Stomach (tissue), 9 donors: ENCODE data around the gene GFER. TPM values are rescaled to one million over a fixed set of nuclear protein-coding genes. Genes with fewer than 3 reads are reported as not detected.

Experiments used
- DNase-seq, 2 donors: peaks; one replicate each; pipeline versions ENCODE4 v3.0.0 to v3.0.0-alpha.2; 2013 to 2019
- H3K27ac ChIP-seq, 5 donors: fragments of 200-600 bp in 4 of 5; sonication (generic) in 4 of 5; one replicate each; pipeline ENCODE4 v1.5.1; 2013 to 2019; ENCODE audit warnings: mild to moderate bottlenecking in 1 of 5, moderate library complexity in 1 of 5
- H3K27me3 ChIP-seq, 3 donors: fragments of 200-600 bp; sonication (generic); one replicate each; pipeline ENCODE4 v1.5.1; 2017 to 2019; ENCODE audit warnings: mixed run types in 1 of 3
- H3K36me3 ChIP-seq, 4 donors: fragments of 200-600 bp; sonication (generic); 1 replicate in 3 of 4; 2 replicates in 1 of 4; pipeline ENCODE4 v1.5.1; 2016 to 2019
- H3K4me1 ChIP-seq, 4 donors: fragments of 200-600 bp; sonication (generic); one replicate each; pipeline ENCODE4 v1.5.1; 2016 to 2019
- H3K4me3 ChIP-seq, 4 donors: fragments of 200-600 bp; sonication (generic) in 3 of 4; one replicate each; pipeline ENCODE4 v1.5.1; 2016 to 2019; ENCODE audit warnings: mild to moderate bottlenecking in 1 of 4
- H3K9me3 ChIP-seq, 4 donors: fragments of 200-600 bp; sonication (generic); one replicate each; pipeline ENCODE4 v1.5.1; 2016 to 2019
- EP300 ChIP-seq: sonication (generic); formaldehyde crosslinking; IDR thresholded peaks from one replicate; pipeline ENCODE4 v1.6.1; 2017; ENCODE audit warnings: antibody characterized with exemption
- POLR2A ChIP-seq, 4 donors: fragments of 450-650 bp; IDR thresholded peaks; one replicate each; pipeline ENCODE4 v1.6.1; 2016; ENCODE audit warnings: antibody characterized with exemption in 4 of 4, control low read depth in 2 of 4, mild to moderate bottlenecking in 1 of 4, moderate library complexity in 1 of 4
- POLR2AphosphoS5 ChIP-seq, 3 donors: sonication (generic); formaldehyde crosslinking; IDR thresholded peaks; one replicate each; pipeline ENCODE4 v1.6.1; 2016; ENCODE audit warnings: antibody characterized with exemption in 3 of 3
- WGBS, 5 donors: extraction: QIAGEN DNeasy Blood & Tissue Kit in 3 of 5; methylation state at CpG; one replicate each; pipeline versions ENCODE4 v1.1.5 to v1.1.7; 2013 to 2018; 5-methylcytosine and 5-hydroxymethylcytosine counted together
- intact Hi-C: fragments of 100-400 bp; cut with DNase I; formaldehyde crosslinking; loops from one replicate; pipeline ENCODE4 v1.15.1; 2023; ENCODE audit warnings: low total_unique reads
- polyA plus RNA-seq, 3 donors: library from polyadenylated mRNA; stranded (reverse); fragments of 200-250 nt; gene quantifications; one replicate each; pipeline ENCODE4 v1.2.3, GENCODE V29; 2013
- total RNA-seq, 5 donors: library from RNA; depleted of rRNA; stranded (reverse); fragments of >200 nt; gene quantifications; one replicate each; pipeline versions ENCODE4 v1.1.0 to v1.2.3, GENCODE V29; 2014 to 2016
- TF ChIP-seq, protein P1 (sequence below), 7 experiments: fragments of 450-650 bp in 4 of 7; fragments of 200-600 bp in 3 of 7; sonication (generic) in 3 of 7; IDR thresholded peaks; one replicate each; pipeline ENCODE4 v1.5.1; 2016 to 2019; ENCODE audit warnings: antibody characterized with exemption in 7 of 7, control low read depth in 2 of 7, mild to moderate bottlenecking in 1 of 7
- donor health status: healthy with polysubstance abuse.
- donor health status: Bipolar disorder and iron deficiency.
- donor health status: healthy.

GFER gene
- total and polyA plus RNA-seq, 8 donors, result 3.1 to 313 (median 33.6) TPM

DNA sequence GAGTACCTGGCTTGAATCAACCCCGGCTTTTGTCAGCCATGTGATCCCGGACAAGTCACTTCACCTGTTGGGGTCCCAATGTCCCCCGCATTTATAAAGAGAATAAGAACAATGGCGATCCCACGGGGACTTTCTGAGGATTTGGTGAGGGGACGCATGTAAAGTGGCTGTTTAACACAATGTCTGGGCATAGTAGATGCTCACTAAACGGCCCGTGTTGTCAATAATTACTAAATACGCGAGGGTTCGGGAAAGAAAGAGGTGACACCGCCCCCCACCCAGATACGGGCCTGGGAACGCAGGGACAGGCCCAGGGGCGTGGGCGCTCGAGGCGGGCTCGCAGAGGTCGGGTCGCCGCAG is 7.6 kb downstream of the GFER start:
- peaks cover 7 to 53% (median 35%) of the 10 kb centered on the region in 3 donors for H3K27me3 ChIP-seq
- H3K27ac ChIP-seq, result peak overlapping the region; percentile 40 to 73 (median 70)
- H3K9me3 ChIP-seq, result no peaks in the 10 kb centered on the region
- peaks cover 27 to 44% (median 43%) of the 10 kb centered on the region in 4 donors for H3K4me1 ChIP-seq
- WGBS, 5 donors, result 7 to 18% (median 18%) methylated on average over 10 to 22 of the region's 22 CpGs
- DNase-seq, result no peak
- H3K36me3 ChIP-seq, result peaks cover 3 to 17% (median 9%) of the 10 kb centered on the region in 4 donors
- intact Hi-C loops, result no loop called here
- H3K4me3 ChIP-seq, result peak overlapping the region; percentile 38 to 45 (median 40)
- TF ChIP-seq EP300, result no peak
- no peak for TF ChIP-seq POLR2AphosphoS5 (IDR thresholded peaks at IDR 0.05)
- TF ChIP-seq, protein P1, sequence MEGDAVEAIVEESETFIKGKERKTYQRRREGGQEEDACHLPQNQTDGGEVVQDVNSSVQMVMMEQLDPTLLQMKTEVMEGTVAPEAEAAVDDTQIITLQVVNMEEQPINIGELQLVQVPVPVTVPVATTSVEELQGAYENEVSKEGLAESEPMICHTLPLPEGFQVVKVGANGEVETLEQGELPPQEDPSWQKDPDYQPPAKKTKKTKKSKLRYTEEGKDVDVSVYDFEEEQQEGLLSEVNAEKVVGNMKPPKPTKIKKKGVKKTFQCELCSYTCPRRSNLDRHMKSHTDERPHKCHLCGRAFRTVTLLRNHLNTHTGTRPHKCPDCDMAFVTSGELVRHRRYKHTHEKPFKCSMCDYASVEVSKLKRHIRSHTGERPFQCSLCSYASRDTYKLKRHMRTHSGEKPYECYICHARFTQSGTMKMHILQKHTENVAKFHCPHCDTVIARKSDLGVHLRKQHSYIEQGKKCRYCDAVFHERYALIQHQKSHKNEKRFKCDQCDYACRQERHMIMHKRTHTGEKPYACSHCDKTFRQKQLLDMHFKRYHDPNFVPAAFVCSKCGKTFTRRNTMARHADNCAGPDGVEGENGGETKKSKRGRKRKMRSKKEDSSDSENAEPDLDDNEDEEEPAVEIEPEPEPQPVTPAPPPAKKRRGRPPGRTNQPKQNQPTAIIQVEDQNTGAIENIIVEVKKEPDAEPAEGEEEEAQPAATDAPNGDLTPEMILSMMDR (IDR thresholded peaks at IDR 0.05), result no peak
- TF ChIP-seq POLR2A (IDR thresholded peaks at IDR 0.05), result no peak

DNA sequence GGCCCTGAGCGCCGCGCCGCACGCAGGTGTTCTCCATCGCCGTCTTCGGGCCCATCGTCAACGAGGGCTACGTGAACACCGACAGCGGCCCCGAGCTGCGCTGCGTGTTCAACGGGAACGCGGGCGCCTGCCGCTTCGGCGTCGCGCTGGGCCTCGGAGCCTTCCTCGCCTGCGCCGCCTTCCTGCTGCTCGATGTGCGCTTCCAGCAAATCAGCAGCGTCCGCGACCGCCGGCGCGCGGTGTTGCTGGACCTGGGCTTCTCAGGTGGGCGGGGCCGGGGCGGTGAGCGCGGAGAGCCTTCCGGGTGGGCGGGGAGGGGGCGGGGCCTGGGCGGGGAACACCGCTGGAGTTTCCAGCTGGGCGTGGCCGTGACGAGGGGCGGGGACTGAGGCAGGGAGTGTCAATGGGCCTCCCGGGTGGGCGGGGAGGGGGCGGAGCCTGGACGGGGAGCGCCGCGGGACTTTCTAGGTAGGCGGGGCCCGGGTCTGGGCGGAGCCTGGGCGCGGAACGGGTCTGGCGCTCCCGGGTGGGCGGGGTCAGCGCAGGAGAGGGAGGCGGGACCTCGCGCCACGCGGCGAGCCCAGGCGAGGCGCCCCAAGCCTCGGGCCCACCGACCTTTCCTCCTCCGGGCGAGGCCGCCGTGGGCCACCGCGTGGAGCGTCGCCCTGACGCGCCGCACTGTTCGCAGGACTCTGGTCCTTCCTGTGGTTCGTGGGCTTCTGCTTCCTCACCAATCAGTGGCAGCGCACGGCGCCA is 8.1 kb downstream of the GFER start:
- intact Hi-C loops, result no loop called here
- Histone ChIP-seq H3K36me3 (peaks cover 0 to 17% (median 9%) of the 10 kb centered on the region in 4 donors), H3K4me1 (peaks cover 27 to 48% (median 43%) of the 10 kb centered on the region in 4 donors), H3K27me3 (peaks cover 7 to 53% (median 35%) of the 10 kb centered on the region in 3 donors), H3K4me3 (peak overlapping the region; percentile 38 to 45 (median 40)), H3K9me3 (no peaks in the 10 kb centered on the region), H3K27ac (peak overlapping the region; percentile 40 to 73 (median 70))
- WGBS, 5 donors, result 3 to 19% (median 9%) methylated on average over 33 to 93 of the region's 96 CpGs
- no peak for TF ChIP-seq POLR2A (IDR thresholded peaks at IDR 0.05)
- TF ChIP-seq, protein P1 (IDR thresholded peaks at IDR 0.05), result no peak
- no peak for TF ChIP-seq EP300
- peak in 2 of 3 donors; percentile 74 to 83 for TF ChIP-seq POLR2AphosphoS5 (IDR thresholded peaks at IDR 0.05)
- peak; percentile 95 to 97 for DNase-seq

DNA sequence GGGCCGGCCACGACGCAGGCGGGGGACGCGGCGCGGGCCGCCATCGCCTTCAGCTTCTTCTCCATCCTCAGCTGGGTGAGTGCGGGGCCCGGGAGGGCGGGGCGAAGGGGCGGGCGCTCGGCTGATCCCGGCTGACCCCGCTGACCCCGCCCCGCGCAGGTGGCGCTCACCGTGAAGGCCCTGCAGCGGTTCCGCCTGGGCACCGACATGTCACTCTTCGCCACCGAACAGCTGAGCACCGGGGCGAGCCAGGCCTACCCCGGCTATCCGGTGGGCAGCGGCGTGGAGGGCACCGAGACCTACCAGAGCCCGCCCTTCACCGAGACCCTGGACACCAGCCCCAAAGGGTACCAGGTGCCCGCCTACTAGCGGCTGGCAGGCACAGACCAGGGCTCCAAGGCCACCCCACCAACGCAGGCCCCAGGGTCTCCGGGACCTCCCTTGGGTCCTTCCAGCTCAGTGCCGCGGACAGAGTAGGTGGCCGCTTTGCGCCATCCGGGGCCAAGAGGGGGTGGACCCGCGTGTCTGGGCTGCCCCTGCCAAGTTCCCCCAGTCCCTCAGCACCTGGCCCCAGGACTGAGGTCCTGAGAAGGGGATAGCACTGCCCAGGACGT is 8.8 kb downstream of the GFER start:
- Histone ChIP-seq H3K27me3 (peaks cover 7 to 53% (median 35%) of the 10 kb centered on the region in 3 donors), H3K4me1 (peaks cover 27 to 48% (median 43%) of the 10 kb centered on the region in 4 donors), H3K4me3 (peak overlapping the region in 2 of 4 donors; percentile 38 to 45), H3K9me3 (no peaks in the 10 kb centered on the region), H3K27ac (peak overlapping the region in 3 of 5 donors; percentile 70 to 73 (median 71)), H3K36me3 (peaks cover 3 to 20% (median 13%) of the 10 kb centered on the region in 4 donors)
- no peak for DNase-seq
- intact Hi-C loops, result no loop called here
- 53 to 61% (median 56%) methylated on average over 22 to 50 of the region's 50 CpGs for WGBS, 5 donors
- no peak for TF ChIP-seq POLR2AphosphoS5 (IDR thresholded peaks at IDR 0.05)
- TF ChIP-seq, protein P1 (IDR thresholded peaks at IDR 0.05), result no peak
- TF ChIP-seq POLR2A (IDR thresholded peaks at IDR 0.05), result no peak
- no peak for TF ChIP-seq EP300

DNA sequence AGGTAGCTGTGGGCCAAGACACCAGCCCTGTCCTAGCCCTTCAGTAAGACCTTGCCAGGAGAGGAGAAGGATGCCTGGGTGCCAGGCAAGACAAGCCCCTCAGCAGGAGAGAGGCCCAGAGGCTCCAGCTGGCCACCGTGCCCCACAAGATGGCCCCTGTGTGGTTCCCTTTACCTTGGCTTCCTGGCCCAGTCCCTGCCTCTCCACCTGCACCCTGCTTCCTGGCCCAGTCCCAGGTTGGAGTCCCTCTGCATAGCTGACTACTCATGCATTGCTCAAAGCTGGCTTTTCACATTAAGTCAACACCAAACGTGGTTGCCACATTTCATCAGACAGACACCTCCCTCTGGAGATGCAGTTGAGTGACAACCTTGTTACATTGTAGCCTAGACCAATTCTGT is 9.7 kb downstream of the GFER start:
- Histone ChIP-seq H3K27ac (no peak overlapping the region), H3K4me1 (peaks cover 27 to 48% (median 41%) of the 10 kb centered on the region in 4 donors), H3K27me3 (peaks cover 7 to 45% (median 31%) of the 10 kb centered on the region in 3 donors), H3K9me3 (no peaks in the 10 kb centered on the region), H3K36me3 (peaks cover 12 to 30% (median 22%) of the 10 kb centered on the region in 4 donors), H3K4me3 (no peak overlapping the region)
- DNase-seq, result no peak
- 13 to 59% (median 51%) methylated on average over 1 to 2 of the region's 2 CpGs for WGBS, 5 donors
- intact Hi-C loops, result no loop called here
- TF ChIP-seq EP300 (no peak), POLR2A (IDR thresholded peaks at IDR 0.05) (no peak), POLR2AphosphoS5 (IDR thresholded peaks at IDR 0.05) (no peak)
- TF ChIP-seq, protein P1 (IDR thresholded peaks at IDR 0.05), result no peak
